ENCODE measurements around the gene EMC9.

Gene EMC9

DNA sequence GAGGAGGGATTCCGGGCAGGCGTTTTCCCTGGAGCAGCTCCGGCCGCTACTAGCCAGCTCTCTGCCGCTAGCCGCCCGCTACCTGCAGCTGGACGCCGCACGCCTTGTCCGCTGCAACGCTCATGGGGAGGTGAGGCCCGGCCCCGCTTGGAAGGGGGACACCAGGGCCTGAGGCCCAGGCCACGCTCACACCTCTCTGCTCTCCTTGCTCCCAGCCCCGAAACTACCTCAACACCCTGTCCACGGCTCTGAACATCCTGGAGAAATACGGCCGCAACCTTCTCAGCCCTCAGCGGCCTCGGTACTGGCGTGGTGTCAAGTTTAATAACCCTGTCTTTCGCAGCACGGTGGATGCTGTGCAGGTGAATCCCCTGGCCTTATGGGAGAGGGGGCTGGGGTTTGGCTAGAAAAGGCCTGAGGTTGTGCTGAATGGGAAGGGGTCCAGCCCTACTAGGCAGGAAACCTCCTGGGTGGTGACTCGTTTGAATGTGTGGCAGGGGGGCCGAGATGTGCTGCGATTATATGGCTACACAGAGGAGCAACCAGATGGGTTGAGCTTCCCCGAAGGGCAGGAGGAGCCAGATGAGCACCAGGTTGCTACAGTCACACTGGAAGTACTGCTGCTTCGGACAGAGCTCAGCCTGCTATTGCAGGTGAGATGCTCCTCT lies 6.5 kb upstream of the EMC9 start:
- DNase-seq: no peak

DNA sequence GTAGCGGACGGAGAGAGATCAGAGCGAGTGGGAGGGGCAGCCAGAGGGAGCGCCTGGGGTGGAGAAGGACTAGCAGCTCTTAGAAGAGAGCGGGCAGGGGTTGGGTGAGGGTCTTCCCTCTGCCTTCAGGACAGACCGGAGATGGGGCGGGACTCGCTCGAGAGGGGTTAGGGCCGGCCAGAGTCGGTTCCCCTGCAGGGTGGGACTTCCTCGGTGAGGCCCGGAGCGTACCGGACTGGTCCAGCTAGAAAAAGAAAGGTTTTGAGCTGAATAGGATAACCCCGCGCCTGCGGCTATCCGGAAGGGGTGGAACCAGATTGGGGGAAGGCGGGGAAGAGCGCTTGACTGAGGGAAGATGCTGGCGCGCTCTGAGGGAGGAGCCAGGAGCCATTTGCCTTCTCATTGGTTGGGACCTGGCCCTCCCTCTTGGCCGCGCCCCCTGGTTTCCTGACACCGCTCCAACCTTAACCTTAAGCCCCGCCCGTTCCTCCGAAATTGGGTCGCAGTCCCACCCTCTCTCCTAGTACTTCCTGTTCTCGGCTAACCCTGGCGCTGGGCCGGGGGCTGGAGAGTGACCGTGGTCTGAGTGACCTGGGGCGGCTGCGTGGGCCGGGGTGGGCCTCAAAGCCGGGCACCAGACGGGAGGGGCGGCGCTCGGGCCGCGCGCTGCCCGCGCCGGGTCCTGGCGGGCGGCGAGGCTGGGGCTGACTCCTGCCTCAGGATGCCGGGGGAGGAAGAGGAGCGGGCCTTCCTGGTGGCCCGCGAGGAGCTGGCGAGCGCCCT lies 5.8 kb upstream of the EMC9 start, which contains the start of gene RNF31:
Gene RNF31 (plus strand): TSS at position 521 of the 783 bp plus-strand sequence. CDS start 201 bp downstream, at position 722.
- peak; percentile 99 for DNase-seq

DNA sequence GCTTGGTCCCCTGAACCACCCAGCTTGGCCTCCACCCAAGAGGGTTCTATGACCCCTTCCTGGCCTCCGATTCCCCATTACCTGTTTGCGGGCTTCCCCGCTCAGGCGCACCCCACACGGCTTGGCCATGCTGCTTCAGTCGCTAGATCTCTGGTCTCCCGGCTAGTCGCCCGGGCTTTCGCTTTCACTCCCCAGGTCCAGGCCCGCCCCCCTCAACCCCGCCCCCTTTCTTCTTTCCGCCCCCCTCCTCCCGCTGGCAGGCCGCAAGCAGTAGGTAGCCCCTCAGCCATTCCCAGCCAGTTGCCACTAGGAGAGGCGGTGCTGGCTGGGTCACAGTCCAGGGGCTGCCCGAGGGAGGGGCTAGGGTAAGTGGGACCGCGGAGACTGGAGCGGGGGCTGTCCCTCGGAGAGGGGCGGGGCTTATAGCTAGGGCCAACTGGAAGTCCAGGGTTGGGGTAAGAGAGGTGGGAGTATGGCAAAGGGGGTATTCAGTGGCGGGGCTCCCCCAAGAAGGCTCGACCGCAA lies 5.1 kb upstream of the EMC9 start, which contains the start of gene PSME2:
Gene PSME2 (minus strand): TSS at position 158 of the 525 bp plus-strand sequence. CDS start 29 bp downstream, at position 129.
- DNase-seq: peak; percentile 77

DNA sequence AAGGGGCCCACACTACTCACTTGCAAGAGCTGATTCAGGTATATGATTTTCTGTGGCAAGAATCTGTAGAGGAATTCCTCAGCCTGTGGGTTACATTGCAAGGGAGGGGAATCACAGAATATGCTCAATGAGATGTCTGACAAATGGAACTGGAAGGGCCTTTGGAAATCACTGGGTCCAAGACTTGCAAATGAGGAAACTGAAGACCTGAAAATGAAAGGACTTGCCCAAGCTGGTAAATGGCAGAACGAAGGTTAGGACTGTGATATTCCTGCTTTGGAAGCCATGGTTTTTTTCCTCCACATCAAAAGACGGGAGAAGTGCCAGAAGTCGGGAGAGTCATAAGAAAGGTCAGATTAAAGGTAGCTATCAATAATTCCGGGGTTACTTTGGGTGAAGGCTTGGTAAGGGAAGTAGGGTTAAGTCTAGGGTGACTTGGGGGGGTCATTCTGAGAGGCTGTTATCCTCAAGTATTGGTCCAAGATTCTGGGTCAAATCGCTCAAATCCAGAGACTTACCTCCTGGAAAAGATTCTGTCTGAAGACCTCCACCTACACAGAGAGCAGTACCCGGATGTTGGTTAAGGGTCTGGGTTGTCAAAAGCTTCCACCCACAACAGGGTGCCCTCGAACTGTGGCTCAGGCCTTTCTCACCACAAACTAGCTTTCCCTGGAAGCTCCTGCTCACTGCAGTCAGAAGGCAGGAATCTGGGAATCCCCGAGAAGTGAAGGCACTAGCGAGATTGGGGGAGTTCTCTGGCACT lies 4.5 kb upstream of the EMC9 start:
- DNase-seq: no peak

DNA sequence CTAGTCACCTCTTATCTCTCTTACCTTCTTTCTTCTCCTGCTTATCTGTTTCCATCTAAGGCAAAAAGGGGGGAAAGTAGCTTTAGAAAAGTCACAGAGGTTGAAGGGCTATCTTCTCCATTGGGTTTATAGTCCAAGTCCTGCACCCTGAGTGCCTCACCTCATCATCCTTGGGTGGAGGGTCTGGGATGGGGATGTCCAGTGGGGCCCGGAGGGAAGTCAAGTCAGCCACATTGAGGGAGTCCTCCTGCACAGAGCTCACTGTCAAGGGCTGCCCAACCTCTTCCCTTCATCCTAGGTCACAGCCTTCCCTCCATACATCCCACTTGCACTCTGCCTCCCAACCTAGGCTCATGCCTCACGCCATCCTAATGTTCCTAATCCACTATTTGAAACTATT lies 3.8 kb upstream of the EMC9 start:
- no peak for DNase-seq

DNA sequence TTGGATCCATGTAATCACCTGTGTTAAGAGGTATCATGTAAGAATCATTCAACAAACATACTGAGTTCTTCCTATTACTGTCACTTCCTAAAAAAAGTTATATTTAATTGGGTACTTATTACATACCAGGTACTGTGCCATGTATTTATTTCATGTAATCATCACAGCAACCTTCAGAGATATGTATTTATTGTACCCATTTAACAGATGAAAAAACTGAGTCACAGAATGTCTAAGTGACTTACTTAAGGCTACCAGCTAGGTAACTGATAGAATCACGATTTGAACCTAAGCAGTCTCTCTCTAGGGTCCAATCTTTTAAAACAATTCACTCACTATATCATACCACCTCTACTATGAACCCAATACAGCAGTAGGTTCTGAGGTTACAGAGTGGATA lies 3.1 kb upstream of the EMC9 start:
- DNase-seq: no peak

DNA sequence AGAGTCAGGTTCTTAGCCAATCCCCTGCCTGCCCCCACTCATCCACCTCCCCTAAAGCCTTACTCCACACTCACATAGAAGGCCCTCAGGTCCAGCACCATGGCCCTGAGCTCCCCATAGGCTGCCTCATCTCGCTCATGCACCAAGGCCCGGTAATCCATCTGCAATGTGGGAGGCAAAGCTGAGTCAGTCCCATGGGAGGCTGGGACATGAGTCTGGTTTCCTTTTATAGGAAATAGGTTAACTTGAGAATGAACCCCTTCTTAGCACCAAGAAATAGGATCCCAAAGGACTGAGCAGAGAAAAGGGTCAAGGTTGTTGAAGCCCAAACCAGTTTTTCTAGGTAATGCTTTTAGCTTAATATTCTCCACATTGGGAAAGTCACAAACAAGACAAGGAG lies 2.1 kb upstream of the EMC9 start:
- DNase-seq: no peak

DNA sequence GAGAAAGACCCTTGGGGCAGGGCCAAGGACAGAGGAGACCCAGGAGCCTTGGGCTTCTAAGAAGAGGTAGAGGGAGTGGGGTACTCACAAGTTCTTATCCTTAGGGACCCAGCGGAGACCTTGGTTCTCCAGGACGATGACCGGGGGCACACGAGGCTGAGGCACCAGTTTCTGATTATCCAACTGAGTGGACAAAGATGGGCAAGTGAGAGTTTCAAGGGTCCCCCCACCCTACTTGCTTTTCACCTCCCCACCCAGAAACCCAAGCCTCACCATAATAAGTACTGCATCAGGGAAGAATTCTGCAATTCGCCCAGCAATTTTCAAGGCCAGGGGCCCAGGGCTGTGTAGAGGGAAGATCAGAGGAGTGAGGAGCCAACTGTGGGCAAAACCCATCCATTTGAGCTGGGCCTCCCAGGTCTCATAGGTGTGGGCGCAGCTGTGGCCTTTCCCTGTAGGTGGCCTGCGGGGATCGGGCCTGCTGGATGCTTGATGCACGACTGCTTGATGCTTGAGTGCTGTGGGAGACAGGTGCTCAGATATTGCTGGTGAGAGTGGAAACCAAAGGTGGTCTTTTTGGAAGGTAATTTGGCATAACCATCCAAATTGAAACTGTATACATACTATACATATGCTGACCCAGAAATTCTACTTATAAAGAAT lies 2.0 kb downstream of the EMC9 start:
- DNase-seq: no peak

DNA sequence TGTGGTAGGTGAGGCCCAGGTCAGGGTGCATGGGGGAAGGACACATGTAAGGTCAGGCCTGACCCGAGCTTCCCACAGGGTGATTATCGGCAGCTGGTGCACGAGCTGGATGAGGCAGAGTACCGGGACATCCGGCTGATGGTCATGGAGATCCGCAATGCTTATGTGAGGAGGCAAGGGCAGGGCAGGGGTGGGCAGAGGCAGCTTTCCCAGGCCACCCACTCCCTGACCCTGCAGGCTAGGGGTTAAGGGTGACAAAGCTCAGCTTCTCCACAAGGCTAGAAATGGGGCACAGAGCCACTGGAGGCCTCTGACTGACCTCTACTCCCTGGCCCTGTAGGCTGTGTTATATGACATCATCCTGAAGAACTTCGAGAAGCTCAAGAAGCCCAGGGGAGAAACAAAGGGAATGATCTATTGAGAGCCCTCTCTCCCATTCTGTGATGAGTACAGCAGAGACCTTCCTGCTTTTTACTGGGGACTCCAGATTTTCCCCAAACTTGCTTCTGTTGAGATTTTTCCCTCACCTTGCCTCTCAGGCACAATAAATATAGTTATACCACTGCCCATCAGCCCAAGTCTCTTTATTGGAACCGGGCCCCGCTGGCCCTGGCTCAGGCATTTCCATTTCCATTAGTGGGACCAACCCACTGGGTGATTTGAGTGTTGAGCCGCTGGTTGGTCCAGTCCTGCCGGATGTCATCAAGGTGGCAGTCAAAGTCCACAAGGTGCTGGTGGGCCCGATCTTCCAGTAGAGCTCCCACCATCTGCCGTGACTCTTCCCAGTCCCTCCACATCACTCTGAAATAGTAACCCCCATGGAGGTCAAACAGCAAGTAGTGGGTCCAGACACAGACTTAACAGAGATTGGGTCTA lies 2.8 kb downstream of the EMC9 start:
- DNase-seq: no peak

DNA sequence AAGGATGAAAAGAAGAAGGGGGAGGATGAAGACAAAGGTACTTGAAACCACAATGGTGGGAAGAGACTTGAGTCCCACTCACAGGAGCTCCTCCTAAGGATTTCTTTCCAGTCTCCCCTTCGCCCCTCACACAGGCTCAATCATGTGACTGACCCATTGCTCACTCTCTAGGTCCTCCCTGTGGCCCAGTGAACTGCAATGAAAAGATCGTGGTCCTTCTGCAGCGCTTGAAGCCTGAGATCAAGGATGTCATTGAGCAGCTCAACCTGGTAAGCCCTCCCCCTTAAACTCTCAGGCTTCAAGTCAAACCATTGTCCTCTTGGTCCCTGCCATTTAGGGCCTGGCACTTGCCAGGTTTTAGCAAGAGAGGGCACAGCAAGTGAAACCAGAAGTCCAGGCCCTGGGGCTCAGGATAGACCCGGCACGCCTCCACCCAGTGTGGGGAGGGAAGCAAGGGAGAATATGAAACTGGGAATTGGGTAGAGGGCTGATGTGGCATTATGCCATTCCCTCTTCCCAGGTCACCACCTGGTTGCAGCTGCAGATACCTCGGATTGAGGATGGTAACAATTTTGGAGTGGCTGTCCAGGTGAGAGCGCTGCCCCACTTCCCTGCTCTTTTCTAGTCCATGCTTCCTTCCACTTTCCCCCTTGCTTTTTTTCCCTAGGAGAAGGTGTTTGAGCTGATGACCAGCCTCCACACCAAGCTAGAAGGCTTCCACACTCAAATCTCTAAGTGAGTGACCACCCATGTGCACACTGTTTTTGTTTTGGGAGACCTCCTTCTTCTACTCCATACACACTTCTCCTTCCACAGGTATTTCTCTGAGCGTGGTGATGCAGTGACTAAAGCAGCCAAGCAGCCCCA lies 3.6 kb downstream of the EMC9 start:
- DNase-seq: no peak

DNA sequence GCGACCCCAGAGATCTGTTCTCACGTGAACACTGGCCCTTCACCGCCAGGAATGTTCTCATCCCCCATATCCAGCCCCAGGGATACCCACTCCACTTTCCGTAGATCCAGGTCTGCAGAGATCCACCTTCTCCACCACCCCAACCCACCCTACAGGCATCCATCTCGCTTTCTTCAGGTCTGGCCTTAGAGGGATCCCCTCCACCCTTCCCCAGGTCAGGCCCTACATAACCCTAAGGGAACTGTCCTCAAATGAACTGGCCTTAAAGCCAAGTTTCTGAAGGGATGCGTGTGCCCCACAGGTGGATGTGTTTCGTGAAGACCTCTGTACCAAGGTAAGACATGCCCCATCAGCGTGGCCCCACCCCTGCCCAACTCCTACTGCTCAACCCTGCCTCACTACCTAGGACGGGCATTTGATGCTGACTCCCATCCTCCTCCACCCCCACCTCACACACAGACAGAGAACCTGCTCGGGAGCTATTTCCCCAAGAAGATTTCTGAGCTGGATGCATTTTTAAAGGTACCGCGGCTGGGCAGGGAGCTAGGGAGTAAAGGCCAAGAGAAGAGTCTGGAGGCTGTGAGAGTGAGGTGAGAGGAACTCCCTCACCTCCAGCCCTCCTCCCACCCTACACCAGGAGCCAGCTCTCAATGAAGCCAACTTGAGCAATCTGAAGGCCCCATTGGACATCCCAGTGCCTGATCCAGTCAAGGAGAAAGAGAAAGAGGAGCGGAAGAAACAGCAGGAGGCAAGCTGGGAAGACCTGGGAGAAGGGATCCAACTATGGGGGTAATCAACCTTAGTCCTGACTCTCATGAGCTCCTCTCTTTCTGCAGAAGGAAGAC lies 4.5 kb downstream of the EMC9 start:
- DNase-seq: no peak

DNA sequence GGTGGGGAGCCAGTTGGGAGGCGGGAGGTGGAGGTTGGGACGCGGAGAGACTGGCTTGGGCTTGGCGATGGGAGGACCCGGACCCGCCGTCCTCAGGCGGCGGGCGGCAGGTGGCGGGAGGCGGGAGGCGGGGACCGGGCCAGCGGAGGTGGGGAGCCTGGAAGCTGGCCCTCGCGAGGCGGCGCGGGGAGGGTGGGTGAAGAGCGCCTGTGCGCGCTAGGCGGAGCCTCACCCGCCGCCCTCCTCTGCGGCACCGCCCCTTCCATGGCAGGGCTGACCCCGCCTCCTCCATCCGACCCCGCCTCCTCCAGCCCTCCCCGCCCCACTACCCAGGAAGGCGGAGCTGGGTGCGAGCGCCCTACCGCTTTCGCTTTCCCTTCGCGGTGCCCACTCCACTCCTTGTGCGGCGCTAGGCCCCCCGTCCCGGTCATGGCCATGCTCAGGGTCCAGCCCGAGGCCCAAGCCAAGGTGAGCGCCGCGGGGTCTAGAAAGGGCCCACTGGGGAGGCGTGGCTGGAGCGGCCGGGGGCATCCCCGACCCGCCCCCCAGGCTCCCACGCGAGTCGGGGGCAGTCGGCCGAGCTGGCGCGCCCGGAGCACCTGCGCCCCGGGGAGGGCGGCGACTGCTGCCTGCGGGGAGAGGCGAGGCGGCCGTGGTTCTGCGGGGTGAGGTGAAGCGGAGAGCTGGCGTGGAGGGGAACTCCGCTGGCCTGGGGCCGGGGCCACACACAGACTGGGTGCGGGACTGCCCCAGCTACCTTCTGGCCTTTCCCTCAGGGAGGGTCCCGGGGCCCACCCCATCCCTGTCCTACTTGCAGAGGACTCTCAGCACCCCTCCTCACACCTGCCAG lies 5.3 kb downstream of the EMC9 start, which contains the start of gene PSME1:
Gene PSME1 (plus strand): TSS at position 361 of the 850 bp plus-strand sequence. CDS start 69 bp downstream, at position 430.
- DNase-seq: peak; percentile 92

DNA sequence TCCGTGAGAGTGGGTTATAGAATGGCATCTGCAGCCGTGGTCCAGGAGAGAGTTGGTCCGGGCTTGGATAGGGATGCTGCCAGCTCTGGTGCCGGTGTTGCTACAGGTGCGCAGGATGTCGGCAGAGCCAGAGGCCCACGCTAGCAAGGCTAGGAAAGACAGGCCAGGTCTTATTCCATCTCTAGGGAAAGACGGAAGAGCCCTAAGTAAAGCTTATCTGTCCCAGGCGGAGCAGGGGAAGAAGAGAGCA lies 5.9 kb downstream of the EMC9 start:
- DNase-seq: no peak

DNA sequence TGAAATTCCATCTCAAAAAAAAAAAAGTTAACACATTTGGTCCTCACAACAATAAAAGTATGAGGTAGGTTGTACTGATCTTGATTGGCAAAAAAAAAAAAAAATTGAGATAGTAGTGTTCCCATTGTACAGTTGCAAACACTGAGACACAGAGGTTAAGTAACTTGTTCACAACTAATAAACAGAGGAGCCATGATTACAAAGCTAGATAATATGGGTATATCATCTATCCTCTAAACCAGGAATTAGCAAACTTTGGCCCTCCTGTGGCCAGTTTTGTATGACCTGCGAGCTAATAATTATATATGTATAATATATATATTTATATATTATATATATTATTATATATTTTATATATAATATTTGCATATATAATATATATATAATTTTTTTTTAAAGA lies 7.7 kb downstream of the EMC9 start:
- no peak for DNase-seq

DNA sequence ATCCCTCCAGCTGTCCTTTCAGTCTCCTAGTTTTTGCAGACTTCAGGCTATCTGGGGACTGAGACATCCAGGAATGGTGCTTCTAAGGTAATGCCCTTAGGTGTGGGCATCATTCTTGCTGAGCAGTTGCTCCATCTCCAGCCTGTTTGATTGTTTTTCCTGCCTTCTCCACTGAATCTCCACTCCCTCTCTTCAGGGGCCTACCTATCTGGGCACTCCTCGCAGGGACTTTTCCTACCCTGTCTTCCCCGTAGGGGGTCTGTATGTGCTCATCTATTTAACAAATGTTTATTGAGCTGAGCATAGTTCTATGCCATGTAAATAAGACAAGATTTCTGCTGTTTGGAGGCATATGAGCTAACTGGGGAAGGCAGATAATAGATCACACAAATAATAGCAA lies 8.4 kb downstream of the EMC9 start:
- no peak for DNase-seq

DNA sequence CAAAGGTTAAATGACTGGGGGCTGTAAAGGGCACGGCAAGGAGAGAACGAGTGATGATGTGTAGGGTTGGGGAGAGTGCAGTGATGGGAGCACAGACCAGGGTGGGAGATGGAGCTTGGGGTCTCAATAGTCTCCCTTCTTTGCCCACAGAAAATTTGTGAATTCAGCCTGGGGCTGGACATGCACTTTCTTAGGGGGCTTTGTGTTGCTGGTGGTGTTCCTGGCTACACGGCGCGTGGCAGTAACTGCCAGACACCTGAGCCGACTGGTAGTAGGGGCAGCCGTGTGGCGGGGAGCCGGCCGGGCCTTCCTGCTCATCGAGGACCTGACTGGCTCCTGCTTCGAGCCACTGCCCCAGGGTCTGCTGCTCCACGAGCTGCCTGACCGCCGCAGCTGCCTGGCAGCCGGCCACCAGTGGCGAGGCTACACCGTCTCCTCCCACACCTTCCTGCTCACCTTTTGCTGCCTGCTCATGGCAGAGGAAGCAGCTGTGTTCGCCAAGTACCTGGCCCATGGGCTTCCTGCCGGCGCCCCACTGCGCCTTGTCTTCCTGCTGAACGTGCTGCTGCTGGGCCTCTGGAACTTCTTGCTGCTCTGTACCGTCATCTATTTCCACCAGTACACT lies 9.2 kb downstream of the EMC9 start:
- no peak for DNase-seq

DNA sequence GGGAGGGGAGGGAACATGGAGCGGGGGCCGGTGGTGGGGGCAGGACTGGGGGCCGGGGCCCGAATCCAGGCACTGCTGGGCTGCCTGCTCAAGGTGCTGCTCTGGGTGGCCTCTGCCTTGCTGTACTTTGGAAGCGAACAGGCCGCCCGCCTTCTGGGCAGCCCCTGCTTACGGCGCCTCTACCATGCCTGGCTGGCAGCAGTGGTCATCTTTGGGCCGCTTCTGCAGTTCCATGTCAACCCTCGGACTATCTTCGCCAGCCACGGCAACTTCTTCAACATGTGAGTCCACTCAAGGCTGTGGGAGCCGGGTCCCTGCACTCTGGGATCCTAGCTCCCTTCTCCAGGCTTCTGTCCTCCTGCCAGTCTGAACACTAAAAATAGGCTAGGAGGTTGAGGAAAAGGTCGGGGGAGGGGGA lies 9.8 kb downstream of the EMC9 start:
- DNase-seq: no peak
